Measurements from ENCODE around the gene ELMOD2. TPM values are rescaled to one million over a fixed set of nuclear protein-coding genes. Genes with fewer than 3 reads are reported as not detected.

The ELMOD2 gene
- total RNA-seq, 2 experiments from 2014 or later, result 12.3 to 14.9 TPM

DNA sequence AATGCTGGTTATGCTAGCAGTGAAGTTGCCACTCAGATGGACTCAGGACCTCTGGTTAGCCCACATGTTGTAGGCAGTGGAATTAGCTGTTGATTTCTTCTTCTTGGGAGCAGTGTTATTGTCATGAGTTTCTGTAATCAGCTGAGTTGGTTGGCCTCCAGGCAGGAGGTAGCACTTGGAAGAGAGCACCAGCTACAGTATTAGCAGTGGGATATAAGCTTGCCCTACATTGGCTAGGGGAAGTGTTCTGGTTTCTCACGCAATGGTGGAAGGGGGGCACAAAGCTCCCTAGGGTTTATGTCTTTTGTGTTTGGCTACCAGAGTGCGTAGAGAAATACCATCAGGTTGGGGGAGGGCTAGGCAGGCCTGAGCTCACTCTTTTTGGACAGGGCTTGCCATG is 78.7 kb downstream of the ELMOD2 start:
- ChIA-PET CTCF (no interaction called here), POLR2A (no interaction called here)
- Mint-ChIP-seq H3K4me1 (ENCODE audit: low read depth) (no peaks in the 10 kb centered on the region), H3K36me3 (ENCODE audit: low read depth) (no peaks in the 10 kb centered on the region), H3K27me3 (peaks cover 10% of the 10 kb centered on the region), H3K27ac (no peak overlapping the region), H3K4me3 (no peak overlapping the region), H3K9me3 (no peaks in the 10 kb centered on the region)
- TF ChIP-seq, protein P1, sequence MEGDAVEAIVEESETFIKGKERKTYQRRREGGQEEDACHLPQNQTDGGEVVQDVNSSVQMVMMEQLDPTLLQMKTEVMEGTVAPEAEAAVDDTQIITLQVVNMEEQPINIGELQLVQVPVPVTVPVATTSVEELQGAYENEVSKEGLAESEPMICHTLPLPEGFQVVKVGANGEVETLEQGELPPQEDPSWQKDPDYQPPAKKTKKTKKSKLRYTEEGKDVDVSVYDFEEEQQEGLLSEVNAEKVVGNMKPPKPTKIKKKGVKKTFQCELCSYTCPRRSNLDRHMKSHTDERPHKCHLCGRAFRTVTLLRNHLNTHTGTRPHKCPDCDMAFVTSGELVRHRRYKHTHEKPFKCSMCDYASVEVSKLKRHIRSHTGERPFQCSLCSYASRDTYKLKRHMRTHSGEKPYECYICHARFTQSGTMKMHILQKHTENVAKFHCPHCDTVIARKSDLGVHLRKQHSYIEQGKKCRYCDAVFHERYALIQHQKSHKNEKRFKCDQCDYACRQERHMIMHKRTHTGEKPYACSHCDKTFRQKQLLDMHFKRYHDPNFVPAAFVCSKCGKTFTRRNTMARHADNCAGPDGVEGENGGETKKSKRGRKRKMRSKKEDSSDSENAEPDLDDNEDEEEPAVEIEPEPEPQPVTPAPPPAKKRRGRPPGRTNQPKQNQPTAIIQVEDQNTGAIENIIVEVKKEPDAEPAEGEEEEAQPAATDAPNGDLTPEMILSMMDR (IDR thresholded peaks at IDR 0.05), result no peak
- Histone ChIP-seq H3K9me3 (ENCODE audit: control insufficient read depth in 1 of 2, insufficient read depth in 1 of 2, low read length in 2 of 2) (no peaks in the 10 kb centered on the region), H3K27me3 (ENCODE audit: control insufficient read depth in 1 of 2, insufficient read depth in 2 of 2, low read length in 2 of 2) (peaks cover 0 to 3% of the 10 kb centered on the region in 2 experiments), H3K27ac (ENCODE audit: low read depth in 1 of 2, low read length in 2 of 2) (no peak overlapping the region), H3K4me3 (ENCODE audit: low read length) (no peak overlapping the region), H3K4me1 (ENCODE audit: insufficient read depth, low read length) (no peaks in the 10 kb centered on the region), H3K36me3 (ENCODE audit: insufficient read depth, low read length) (no peaks in the 10 kb centered on the region)
- intact Hi-C loops (cut with DNase I, micrococcal nuclease), result no loop called here
- ATAC-seq (ENCODE audit: poor library complexity) (no peak), DNase-seq (no peak)

- no peak for DNase-seq
- H3K4me3 Mint-ChIP-seq, result no peak overlapping the region
- Histone ChIP-seq H3K9me3 (ENCODE audit: control insufficient read depth in 1 of 2, insufficient read depth in 1 of 2, low read length in 2 of 2) (no peaks in the 10 kb centered on the region), H3K4me3 (ENCODE audit: low read length) (no peak overlapping the region), H3K27ac (ENCODE audit: low read depth in 1 of 2, low read length in 2 of 2) (no peak overlapping the region), H3K4me1 (ENCODE audit: insufficient read depth, low read length) (no peaks in the 10 kb centered on the region), H3K27me3 (ENCODE audit: control insufficient read depth in 1 of 2, insufficient read depth in 2 of 2, low read length in 2 of 2) (peaks cover 0 to 3% of the 10 kb centered on the region in 2 experiments), H3K36me3 (ENCODE audit: insufficient read depth, low read length) (no peaks in the 10 kb centered on the region)
- intact Hi-C loops (cut with DNase I, micrococcal nuclease), result no loop called here
- ChIA-PET POLR2A (no interaction called here), CTCF (no interaction called here)
- TF ChIP-seq, protein P1 (IDR thresholded peaks at IDR 0.05), result no peak
- H3K9me3 Mint-ChIP-seq, result no peaks in the 10 kb centered on the region
- no peaks in the 10 kb centered on the region for H3K4me1 Mint-ChIP-seq (ENCODE audit: low read depth)
- H3K36me3 Mint-ChIP-seq (ENCODE audit: low read depth), result no peaks in the 10 kb centered on the region
- H3K27ac Mint-ChIP-seq, result no peak overlapping the region
- peaks cover 12% of the 10 kb centered on the region for H3K27me3 Mint-ChIP-seq
- ATAC-seq (ENCODE audit: poor library complexity), result no peak
Measured at GRCh38 chr4:140603286-140603685, 79.3 kb downstream of the ELMOD2 start.

Other genes starting within 250 kb of the ELMOD2 start
- gene SCOC, start 150.5 kb upstream of the ELMOD2 start, total RNA-seq, result 1 to 10 TPM; 5.9 to 6.8 TPM
- not detected for gene CLGN, start 96.5 kb upstream of the ELMOD2 start, total RNA-seq
- not detected for gene MGAT4D, start 25.9 kb upstream of the ELMOD2 start, total RNA-seq
- not detected for gene UCP1, start 44.8 kb downstream of the ELMOD2 start, total RNA-seq
- under 1 TPM; 0.20 to 0.33 TPM for gene TBC1D9, start 232.2 kb downstream of the ELMOD2 start, total RNA-seq

Data from CD4-positive, alpha-beta T cell (primary cell).